HEK293 (cell line): Measurements from ENCODE around the gene DLG1.

ENCODE experiments used
- CTCF ChIP-seq: fragments of 450-650 bp; formaldehyde crosslinking; IDR thresholded peaks from 2 replicates; pipeline ENCODE4 v1.5.1; 2016; ENCODE audit warnings: missing biosample characterization, missing genetic modification characterization
- PBX3 ChIP-seq: sonication (generic); formaldehyde crosslinking; IDR thresholded peaks from 2 replicates; pipeline ENCODE4 v1.8.1; 2022; ENCODE audit warnings: mild to moderate bottlenecking, moderate library complexity, missing genetic modification reagents
- REST ChIP-seq: fragments of 450-650 bp; formaldehyde crosslinking; IDR thresholded peaks from 2 replicates; pipeline ENCODE4 v1.5.1; 2016; ENCODE audit warnings: missing biosample characterization, missing genetic modification characterization
- TCF7L2 ChIP-seq: IDR thresholded peaks from 2 replicates; pipeline ENCODE4 v1.6.1; 2011; ENCODE audit warnings: low read depth, mild to moderate bottlenecking, inconsistent platforms, low read length, moderate library complexity, borderline replicate concordance
- YY2 ChIP-seq: fragments of 450-650 bp; formaldehyde crosslinking; IDR thresholded peaks from 2 replicates; pipeline ENCODE4 v1.5.1; 2016; ENCODE audit warnings: missing biosample characterization, missing genetic modification characterization
- ZNF292 ChIP-seq: fragments of 450-650 bp; formaldehyde crosslinking; IDR thresholded peaks from 2 replicates; pipeline ENCODE4 v1.5.1; 2016; ENCODE audit warnings: low read depth, missing biosample characterization, missing genetic modification characterization, borderline replicate concordance
- ZNF560 ChIP-seq: fragments of 450-650 bp; formaldehyde crosslinking; IDR thresholded peaks from 2 replicates; pipeline ENCODE4 v1.5.1; 2017; ENCODE audit warnings: missing biosample characterization, missing genetic modification characterization, borderline replicate concordance
- ZSCAN5A ChIP-seq: fragments of 450-650 bp; formaldehyde crosslinking; IDR thresholded peaks from 2 replicates; pipeline ENCODE4 v1.5.1; 2016; ENCODE audit warnings: missing biosample characterization, missing genetic modification characterization

GRCh38 chr3:197338586-197338985 lies 40.2 kb upstream of the DLG1 start:
- TF ChIP-seq YY2 (tag by site-specific recombination) (no peak), PBX3 (CRISPR knock-in tag) (no peak), REST (tag by site-specific recombination) (no peak), TCF7L2 (no peak), ZNF560 (tag by site-specific recombination) (no peak), ZNF292 (tag by site-specific recombination) (no peak), ZSCAN5A (tag by site-specific recombination) (no peak), CTCF (tag by site-specific recombination) (no peak)
